ENCODE data around the gene GALP. TPM values are rescaled to one million over a fixed set of nuclear protein-coding genes. Genes with fewer than 3 reads are reported as not detected.

Gene GALP
- total RNA-seq: not detected

DNA sequence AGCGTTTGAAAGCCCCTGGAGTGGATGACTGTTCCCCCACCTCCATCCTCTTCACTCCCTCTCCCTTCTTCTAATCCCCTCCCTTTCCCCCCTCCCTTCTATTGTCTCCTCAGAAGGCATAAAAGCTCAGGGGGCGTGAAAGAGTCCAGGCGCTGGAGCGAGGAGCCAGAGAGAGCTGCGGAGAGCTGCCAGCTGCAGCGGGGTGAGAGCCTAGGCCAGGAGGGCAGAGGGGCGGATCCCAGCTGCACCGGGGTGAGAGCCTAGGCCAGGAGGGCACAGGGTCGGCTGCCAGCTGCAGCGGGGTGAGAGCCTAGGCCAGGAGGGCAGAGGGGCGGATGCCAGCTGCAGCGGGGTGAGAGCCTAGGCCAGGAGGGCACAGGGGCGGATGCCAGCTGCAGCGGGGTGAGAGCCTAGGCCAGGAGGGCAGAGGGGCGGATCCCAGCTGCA lies at the start of gene GALP:
GALP (plus strand) TSS at position 148 of the 447 bp plus-strand sequence. CDS start 1,101 bp downstream, outside the sequence.

DNA sequence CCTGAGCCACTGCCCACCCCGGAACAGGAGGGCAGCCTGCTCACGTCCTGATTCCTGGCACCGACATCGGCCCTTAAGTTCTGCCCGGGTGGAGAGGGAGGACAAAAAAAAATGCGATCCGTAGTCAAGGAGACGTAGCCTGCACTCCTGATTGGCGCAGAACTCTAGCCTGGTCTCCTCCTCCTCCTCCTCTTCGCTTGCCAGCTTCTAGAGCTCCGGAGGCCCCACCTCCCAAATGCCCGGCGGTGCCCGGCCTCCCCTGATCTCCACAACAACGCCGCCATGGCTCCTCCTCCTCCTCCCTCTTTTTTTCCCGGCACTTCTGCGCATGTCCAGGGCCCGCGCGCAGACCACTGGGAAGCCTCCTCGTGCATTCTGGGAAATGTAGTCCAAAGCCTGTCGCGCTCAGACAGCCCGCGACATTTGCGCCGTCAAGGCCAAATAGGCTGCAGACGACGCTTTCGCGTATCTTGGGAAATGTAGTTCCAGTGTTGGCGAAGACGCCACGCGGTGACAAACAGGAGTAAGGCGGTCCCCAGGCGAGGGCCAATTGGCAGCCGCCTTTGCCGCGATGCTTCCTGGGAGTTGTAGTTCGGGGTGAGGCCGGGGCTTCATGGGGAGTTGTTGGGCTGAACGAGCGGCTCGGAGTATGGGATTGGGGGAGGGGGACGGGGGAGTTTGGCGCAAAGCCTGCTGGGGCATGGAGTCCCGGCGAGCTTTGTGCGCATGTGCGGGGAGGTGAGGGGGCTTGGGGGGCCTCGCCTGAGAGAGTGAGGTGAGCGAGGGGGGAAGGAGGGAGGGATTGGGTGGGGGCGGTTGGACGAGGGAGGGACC lies 35.0 kb upstream of the GALP start, which contains the start of gene ZNF444:
ZNF444 (plus strand) TSS at position 705 of the 834 bp plus-strand sequence. CDS start 5,625 bp downstream, outside the sequence.

DNA sequence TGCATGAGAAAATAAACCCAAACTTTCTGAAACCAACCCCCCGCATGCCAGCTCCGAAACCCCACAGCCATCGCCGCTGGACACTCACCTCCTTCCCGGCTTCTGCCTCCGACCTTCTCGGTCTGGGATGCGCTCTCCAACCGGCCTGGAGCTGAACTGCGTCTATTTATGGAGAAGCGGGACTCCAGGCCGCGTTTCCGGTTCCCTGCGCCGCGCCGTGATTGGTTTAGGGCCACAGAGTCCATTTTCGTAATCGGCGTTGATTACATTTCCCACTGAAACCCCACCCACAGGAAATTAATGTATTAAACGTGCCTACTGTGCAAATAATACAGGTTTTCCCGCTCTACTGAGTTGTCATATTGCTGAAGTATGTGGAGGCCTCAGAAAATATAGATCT lies 21.8 kb downstream of the GALP start, which contains the start of gene ZSCAN5B:
ZSCAN5B (minus strand) TSS at position 138 of the 400 bp plus-strand sequence. CDS start 4,731 bp downstream, outside the sequence.

DNA sequence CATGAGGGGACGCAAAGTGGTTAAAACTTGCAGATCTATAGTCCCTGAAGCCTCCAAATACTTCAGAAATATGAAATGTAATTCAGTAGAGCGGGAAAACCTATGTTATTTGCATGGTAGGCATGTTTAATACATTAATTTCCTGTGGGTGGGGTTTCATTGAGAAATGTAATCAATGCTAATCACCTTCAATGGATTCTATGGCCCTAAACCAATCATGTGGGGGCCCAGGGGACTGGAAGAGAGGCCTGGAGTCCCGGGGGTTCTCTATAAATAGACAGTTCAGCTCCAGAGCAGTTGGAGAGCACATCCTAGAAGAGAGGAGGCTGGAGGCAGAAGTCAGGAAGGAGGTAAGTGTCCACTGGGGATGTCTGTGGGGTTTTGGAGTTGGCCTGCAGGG lies 26.2 kb downstream of the GALP start, which contains the start of gene ZSCAN5C:
ZSCAN5C (plus strand) TSS at position 301 of the 400 bp plus-strand sequence. CDS start 3,641 bp downstream, outside the sequence.

Other genes with a start within 250 kb of the GALP start
- not detected for gene NLRP13, start 243.7 kb upstream of the GALP start, total RNA-seq
- gene NLRP8, start 228.2 kb upstream of the GALP start, total RNA-seq: not detected
- not detected for gene NLRP5, start 189.2 kb upstream of the GALP start, total RNA-seq
- 10 to 100 TPM; 33.3 to 33.5 TPM for gene ZNF787, start 54.7 kb upstream of the GALP start, total RNA-seq
- 10 to 100 TPM; 34.1 to 35.5 TPM for gene ZNF444, start 34.7 kb upstream of the GALP start, total RNA-seq
- not detected for gene ZSCAN5B, start 21.8 kb downstream of the GALP start, total RNA-seq
- not detected for gene ZSCAN5C, start 26.3 kb downstream of the GALP start, total RNA-seq
- 1 to 10 TPM; 1.9 to 2.5 TPM for gene EDDM13, start 96.7 kb downstream of the GALP start, total RNA-seq
- 1 to 10 TPM; 7.1 to 8.6 TPM for gene ZSCAN5A, start 138.8 kb downstream of the GALP start, total RNA-seq
- gene ZNF582, start 217.5 kb downstream of the GALP start, total RNA-seq: 1 to 10 TPM; 3.7 to 4.3 TPM
- 1 to 10 TPM; 6.2 to 6.7 TPM for gene ZNF583, start 228.3 kb downstream of the GALP start, total RNA-seq